Measurements from ENCODE around the gene CASK.
"Not testable (repeated sequence)": the region's sequence is repeated elsewhere in the genome, so short reads cannot be mapped to it uniquely, and the experiment has no call there.

Gene CASK

DNA sequence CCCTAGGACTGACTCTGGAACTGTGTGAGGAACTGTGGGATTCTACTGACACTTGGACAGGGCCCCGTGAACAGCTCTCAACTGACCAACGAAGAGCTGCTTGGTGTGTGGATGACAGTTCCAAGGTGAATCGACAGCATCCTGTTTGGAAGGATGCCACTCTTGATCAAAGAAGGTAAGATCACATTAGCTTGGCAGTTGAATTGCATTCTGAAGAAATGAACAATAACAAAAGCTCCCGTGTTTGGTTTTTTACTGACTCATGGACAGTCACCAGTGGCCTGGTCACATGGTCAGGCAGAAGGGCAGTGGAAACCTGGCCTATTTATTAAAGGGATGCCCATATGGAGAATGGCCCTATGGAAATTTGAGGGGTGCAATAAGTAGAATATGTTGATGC lies 267.7 kb downstream of the CASK start:
- in situ Hi-C loops (cut with MboI; ENCODE audit: low sequenced_read_pairs) = no loop called here

DNA sequence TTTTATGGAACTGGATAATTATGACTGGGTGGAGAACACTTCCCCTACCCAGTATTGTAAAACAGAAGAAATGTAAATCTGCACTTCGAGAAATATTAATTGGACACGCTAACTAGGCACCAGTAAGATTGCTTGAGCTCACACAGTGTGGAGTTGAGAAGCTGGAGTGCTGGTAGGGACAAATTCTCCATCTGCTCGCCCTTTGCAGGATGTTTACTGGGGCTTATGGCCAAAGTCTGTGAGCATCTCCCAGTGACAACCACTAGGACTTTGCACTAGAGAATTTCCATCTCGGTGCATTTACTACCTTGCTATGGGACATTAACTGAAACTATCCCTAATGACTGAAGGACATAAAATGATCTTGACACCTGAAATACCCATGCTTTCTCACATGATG lies 268.3 kb downstream of the CASK start:
- in situ Hi-C loops (cut with MboI; ENCODE audit: low sequenced_read_pairs) = no loop called here

DNA sequence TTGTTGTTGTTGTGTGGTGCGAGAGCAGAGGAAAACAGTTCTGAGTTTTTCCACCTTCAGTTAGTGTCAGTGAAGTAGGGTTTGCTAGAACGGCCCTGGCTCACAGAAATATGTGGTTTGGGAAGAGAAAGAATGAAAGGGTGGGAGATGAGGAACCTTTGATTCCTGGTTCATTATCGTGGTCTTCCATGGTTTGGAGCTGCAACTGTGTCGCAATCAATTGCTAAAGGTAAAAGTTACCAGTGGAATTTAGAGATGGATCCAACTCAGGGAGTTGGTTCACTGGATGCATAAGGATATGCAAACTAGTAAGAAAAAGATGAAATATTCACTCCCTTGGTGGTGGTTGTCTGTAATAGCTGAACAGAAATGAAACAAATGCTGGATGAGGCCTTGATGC lies 270.2 kb downstream of the CASK start:
- in situ Hi-C loops (cut with MboI; ENCODE audit: low sequenced_read_pairs) = no loop called here

DNA sequence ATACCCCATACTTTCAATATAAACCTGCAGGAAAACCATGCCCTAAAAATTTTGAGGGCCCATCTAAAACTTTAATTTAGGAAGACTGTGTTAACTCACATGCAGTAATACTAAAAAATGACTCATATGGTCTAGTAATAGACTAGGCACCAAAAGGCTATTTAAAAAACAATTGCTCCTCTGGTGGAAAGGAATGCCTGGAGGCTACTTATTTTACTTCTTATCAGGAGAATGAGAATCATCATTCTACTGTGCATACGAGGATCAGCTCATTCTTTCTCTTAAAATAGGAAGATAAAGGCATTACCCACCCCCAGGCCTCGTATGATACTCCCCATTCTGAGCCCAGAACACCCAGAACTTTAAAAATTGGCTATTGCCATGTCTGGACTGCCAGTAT lies 277.2 kb downstream of the CASK start:
- in situ Hi-C loops (cut with MboI; ENCODE audit: low sequenced_read_pairs) = not testable (repeated sequence)

DNA sequence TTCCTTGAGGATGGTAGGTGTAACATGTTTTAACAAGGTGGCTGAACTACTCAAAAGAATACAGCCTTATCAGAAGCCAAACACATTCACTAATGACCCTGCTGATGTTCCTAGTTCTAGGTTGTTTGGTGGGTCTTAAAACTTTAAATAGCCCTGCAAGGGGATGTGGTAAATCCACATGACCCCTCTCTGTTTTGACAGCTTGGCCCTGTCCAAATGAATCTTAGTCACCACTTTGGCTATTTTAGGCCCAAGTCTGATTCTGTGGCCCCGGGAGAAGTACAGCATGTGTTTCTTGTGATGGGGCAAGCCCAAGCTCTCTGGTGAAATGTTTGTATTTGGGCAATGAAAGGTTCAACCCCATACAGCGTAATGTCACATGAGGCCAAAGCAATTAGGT lies 289.1 kb downstream of the CASK start:
- in situ Hi-C loops (cut with MboI; ENCODE audit: low sequenced_read_pairs) = no loop called here

DNA sequence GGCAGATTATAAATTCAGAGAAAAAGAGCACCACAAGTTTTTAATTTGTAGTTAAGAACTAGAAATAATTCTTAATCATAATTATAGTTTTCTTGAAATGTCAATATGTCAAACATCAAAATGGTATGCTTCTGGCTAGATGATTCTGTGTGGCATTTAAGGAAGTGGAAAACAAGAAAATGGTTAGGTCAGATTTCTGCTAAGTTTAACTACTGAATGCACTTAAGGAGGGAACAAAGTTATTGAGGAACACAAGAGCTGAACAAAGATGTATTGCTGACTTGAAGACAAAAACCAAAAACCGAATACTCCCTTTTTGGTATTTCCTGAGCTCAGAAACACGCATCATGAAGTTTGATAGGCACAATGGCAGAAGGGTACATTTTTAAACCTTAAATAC lies 293.3 kb downstream of the CASK start:
- in situ Hi-C loops (cut with MboI; ENCODE audit: low sequenced_read_pairs) = no loop called here

DNA sequence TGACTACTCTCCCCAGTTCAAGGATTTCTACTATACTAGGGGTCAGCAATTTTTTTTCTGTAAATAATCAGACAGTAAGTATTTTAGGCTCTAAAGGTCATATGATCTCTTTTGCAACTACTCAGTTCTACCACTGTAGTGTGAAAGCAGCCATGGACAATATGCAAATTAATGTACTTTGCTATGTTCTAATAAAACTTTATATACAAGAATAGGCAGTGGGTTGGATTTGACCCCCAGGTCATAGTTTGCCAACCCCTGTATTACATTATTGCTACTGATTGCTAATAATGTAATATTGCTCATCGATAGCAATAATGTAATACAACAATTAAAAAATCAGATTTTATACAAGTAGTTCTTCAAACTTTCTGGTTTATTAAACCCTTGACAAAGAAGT lies 293.8 kb downstream of the CASK start:
- in situ Hi-C loops (cut with MboI; ENCODE audit: low sequenced_read_pairs) = no loop called here

DNA sequence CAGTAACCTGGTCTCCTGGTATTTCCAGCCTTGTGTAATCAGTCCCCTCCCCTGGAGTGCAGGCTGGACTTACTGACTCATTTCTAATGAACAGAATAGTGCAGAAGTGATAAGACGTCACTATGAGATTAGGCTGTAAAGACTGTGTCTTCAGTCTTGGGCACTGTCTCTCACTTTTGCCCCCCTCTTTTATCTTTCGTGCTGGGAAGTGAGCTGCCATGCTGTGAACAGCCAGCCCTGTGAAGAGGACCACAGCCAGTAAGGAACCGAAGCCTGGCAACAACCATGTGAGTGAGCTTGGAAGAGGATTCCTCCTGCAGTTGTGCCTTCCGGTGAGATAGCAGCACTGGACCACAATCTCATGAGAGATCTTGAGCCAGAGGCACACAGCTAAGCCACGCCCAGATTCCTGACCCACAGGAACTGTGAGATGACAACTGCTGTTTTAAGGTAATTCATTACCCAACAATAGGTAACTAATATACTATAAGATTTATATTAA lies 302.1 kb downstream of the CASK start:
- in situ Hi-C loops (cut with MboI; ENCODE audit: low sequenced_read_pairs) = no loop called here

DNA sequence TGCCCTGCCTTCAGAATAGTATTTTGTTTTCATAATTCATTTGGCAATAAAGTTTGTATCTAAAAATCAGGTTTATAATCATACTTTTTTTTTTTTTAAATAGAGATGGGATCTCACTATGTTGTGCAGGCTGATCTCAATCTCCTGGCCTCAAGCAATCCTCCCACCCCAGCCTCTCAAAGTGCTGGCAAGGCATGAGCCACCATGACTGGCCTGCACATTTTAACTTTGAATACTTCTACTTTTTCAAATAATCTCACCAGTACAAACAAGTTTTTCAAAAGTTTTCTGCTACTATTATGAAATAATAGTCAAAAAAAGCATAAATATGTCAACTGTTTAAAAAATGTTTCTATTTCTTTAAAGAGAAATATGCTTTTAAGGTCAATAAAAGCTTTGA lies 304.1 kb downstream of the CASK start:
- in situ Hi-C loops (cut with MboI; ENCODE audit: low sequenced_read_pairs) = no loop called here

DNA sequence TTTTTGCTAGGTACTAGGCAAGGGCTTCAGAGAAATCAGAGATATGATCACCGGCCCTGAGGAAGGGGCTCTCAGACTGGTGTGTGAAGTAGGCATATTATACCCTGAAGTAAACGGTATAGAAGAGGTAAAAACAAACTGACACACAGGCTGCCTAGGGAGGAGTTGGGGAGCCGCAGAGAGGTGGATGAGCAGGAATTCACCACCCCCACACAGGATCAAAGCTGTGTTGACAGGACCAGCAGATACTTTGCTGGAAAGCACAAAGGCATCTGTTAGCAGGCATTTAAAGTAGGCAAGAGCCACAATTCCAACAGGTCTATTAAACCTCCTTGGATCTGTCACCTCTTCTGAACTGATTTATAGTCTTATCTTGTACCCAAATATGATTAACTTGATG lies 306.4 kb downstream of the CASK start:
- in situ Hi-C loops (cut with MboI; ENCODE audit: low sequenced_read_pairs) = no loop called here

DNA sequence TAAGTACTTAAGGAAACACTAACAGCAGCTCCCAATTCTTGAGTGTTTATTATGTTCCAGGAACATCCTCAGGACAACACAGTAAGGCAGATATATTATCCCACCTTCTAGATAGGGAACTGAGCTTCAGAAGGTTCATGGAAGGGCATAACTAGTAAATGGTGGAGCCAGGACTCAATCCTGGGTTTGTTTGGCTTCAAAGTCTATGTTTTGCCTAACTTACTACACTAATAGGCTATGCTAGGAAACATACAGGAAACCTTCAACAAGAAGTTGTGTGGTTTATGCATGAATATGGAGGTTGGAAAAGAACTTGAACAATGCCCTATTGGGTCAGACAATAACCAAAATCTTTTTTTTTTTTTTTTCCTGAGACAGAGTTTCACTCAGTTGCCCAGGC lies 307.1 kb downstream of the CASK start:
- in situ Hi-C loops (cut with MboI; ENCODE audit: low sequenced_read_pairs) = no loop called here

DNA sequence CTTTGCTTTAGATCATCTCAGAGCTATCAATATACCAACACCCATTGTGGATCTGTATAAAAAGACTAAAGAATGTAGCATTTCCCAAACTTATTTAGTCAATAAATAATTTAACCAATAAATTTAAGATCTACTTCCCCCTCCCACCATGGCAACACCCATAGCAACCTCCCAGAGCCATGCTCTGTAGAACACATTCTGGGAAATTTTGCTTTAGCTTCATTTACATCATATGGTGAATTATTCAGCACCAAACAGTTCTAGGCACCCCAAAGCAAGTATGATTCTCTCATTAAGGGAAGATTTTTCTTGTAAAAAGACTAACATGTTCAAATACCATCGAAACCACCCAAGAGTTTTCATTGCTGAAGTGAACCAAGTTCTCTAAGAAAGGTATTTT lies 315.1 kb downstream of the CASK start:
- in situ Hi-C loops (cut with MboI; ENCODE audit: low sequenced_read_pairs) = no loop called here

DNA sequence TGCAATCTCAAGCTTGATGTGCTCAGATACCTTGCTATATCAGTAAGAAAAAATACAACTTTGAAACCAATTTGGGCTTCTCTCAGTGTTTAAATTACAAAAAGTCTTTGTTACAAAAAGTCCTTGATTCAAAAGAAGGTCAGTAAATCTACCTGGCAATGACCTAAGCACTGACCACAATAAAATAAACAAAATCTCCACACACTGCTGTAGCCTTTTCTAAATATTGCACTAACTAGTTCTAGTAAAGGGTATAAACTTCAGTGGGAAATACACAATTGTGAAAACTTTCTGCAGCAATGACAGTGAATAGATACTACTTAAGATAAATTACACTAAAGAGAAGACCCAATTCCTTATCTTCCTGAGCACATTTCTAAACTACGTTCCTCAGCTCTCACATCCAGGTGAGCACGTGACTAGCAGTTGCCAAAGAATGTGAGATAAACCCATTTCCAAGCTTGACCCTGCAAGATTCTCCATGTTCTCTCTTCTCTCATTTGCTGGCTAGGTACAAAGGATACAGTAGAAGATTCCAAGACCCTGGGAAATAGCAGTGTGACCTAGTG lies 316.0 kb downstream of the CASK start:
- in situ Hi-C loops (cut with MboI; ENCODE audit: low sequenced_read_pairs) = no loop called here

DNA sequence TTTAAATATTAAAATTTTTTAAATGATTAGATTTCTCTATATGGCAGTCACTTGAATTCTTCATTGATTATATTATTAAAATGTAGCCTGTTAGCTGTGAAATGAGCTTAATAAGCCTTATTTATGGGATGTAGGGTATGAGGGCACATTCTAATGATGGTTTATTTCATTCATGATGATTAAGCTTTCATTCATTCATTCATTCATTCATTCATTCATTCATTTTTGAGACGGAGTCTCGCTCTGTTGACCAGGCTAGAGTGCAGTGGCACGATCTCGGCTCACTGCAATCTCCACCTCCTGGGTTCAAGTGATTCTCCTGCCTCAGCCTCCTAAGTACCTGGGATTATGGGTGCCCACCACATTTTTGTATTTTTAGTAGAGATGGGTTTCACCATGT lies 317.3 kb downstream of the CASK start:
- in situ Hi-C loops (cut with MboI; ENCODE audit: low sequenced_read_pairs) = not testable (repeated sequence)

DNA sequence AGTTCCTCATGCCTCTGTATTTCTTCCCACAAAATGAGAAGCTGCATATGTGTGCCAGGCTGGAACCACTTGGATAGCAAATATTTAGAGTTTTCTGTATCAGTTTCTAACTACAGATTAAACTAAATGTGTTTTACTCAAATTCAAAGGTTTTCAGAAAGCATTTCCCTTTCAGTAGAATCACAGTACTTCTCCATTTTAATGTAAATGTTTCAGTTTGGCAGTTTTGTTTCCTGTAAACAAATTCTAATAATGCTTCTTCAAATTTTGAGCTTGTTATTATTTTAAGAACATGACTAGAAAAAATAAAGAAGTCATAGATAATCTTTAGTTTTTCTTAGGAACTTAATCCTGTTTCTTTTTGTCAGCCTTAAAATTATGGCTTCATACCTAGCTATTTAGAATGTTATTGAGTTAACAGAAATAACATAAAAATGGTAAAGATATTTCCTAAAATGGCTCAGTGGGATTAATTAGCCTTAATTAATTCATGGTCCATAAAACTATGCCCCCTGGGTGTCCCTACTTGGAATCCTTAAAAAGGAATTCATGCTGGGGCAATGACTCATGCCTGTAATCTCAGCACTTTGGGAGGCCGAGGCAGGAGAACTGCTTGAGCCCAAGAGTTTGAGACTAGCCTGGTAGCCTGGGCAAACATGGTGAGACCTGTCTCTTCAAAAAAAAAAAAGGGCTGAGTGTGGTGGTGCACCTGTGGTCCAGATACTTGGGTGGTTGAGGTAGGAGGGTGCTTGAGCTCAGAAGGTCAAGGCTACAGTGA lies 318.4 kb downstream of the CASK start:
- in situ Hi-C loops (cut with MboI; ENCODE audit: low sequenced_read_pairs) = no loop called here

DNA sequence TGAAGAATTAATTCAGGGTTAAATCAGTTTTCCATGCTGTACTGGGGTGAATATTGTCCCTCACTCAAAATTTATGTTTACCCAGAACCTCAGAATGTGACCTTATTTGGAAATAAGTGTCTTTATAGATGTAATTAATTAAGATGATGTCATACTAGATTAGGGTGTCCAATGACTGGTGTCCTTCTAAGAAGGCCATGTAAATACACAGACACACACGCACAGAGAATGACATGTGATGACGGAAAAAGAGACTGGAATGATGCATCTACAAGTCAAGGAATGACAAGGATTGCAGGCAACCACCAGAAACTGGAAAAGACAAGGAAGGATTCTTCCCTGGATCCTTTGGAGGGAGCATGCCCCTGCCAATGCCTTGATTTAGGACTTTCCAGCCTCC lies 319.2 kb downstream of the CASK start:
- in situ Hi-C loops (cut with MboI; ENCODE audit: low sequenced_read_pairs) = no loop called here

DNA sequence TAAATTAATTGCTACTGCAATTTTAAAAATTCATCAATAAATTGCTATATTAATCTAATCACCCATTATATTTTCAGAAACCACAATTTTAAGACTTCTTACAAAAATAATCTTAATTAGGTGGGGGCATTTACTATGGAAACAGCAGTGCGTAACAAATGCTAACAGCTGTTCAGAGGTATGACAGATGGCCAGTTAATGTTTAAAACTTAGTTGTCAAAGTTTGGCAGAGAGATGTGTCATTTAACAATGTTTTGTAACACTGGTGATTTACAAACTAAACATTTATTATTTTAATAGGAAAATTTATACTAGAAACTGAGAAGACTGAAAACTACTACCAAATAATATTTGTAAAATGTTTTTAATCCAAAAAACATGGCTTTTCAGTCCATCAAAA lies 319.8 kb downstream of the CASK start:
- in situ Hi-C loops (cut with MboI; ENCODE audit: low sequenced_read_pairs) = no loop called here

DNA sequence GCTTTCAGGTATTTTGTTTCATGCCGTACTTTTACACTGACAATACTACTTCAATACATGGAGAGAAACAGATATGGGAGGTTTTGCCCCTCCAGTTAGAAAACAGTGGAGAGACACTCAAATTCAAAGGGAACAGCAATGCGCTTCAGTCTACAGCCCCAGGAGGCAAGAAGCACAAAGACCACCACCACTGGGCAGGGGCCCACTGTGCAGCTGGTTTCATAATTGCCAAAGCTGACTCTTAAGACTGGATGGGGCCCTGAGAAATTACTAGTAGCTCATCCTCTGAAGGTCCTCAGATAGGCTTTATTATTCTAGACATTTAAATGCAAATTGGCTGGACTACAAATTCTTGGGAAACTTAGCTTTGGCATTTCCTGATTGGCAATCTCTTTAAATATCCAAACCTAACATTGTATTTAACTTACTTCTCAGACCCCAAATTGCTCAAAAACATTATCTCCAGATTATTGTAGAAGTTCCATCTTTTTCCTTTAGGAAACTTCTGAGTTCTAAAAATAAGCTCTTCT lies 320.5 kb downstream of the CASK start:
- in situ Hi-C loops (cut with MboI; ENCODE audit: low sequenced_read_pairs) = no loop called here

DNA sequence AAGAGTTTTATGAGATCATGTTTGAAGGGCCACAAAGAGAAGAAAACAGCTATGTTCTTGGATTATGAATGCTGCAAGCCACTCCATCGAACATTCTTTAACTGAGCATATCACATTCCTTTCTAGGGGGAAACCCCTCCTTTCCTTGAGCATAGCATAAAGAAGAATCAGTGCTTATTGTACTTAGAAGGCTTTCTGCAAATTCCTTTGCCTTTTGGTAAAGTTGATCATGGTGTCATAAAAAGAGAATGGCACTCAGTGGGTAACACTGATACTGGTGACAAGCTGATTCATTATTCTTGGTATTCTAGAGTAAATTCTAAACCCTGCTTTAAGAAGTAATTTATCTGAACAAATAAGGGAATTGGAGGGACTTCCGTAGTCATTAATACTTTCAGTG lies 323.1 kb downstream of the CASK start:
- in situ Hi-C loops (cut with MboI; ENCODE audit: low sequenced_read_pairs) = no loop called here

DNA sequence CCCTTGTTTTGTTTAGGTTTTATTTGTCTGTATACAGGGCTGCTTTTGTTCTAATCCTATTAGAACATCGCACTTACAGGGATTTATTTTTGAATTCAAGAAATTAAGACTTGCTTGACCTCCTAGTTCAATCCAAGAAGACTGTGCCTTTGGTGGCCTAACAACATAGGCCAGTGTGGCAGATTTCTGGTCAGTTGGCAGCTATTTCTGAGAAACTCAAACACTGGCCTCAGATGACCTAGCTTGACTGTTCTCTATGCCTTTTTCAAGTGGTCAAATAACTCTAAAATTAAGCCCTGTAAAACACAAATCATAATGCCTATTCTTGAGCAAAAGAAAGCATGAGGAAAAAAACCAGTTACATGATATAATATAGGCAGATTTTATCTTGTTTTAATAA lies 323.8 kb downstream of the CASK start:
- in situ Hi-C loops (cut with MboI; ENCODE audit: low sequenced_read_pairs) = no loop called here

DNA sequence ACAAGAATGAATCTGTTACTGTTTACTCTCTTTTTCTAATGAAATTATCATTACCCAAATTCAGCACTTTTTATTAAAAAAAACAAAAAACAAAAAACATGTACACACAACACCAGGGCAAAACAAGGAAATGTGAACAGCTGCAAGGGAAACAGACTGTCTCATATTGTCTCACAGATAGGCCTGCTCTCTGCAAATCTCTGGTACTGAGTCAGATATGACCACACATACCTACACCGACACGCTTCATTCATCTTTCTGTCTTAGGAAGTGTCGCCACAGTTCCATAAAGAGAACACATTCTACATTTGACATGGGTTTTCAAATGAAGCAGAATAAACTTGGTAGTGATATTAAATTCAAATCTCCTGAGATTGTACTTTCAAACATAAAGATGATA lies 326.8 kb downstream of the CASK start:
- in situ Hi-C loops (cut with MboI; ENCODE audit: low sequenced_read_pairs) = no loop called here

DNA sequence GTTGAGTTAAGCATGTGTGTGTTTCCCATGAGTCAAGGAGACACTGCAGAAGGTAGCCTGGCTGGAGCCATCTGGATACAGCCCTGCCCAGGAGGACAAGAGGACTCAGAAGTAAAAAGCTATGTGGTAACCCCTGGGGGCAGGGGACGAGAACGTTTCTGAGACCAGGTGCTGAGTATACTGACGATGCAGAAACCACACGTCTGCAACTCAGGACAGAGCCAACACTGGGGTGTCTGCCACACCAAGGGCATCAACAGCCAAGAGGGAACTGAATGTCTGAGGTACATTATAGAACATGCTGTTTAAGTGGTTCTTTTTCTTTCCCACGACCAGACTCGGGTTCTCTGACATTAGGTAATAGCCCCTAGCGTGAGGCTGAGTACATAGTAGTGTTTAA lies 328.7 kb downstream of the CASK start:
- in situ Hi-C loops (cut with MboI; ENCODE audit: low sequenced_read_pairs) = no loop called here

DNA sequence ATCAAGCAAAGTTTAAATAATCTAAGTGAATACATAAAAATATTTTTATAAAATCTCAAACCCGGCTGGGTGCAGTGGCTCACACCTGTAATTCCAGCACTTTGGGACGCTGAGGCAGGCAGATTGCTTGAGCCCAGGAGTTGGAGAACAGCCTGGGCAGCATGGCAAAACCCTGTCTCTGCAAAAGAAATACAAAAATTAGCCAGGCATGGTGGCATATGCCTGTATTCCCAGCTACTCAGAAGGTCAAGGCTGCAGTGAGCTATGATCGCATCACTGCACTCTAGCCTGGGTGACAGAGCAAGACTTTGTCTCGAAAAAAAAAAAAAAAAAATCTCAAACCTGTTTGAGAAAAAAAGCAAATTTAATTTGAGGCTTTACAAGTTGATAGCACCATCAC lies 331.4 kb downstream of the CASK start:
- in situ Hi-C loops (cut with MboI; ENCODE audit: low sequenced_read_pairs) = no loop called here
